HepG2 (cell line): ENCODE measurements around the gene MAPK12. TPM values are rescaled to one million over a fixed set of nuclear protein-coding genes. Genes with fewer than 3 reads are reported as not detected.
A peak's percentile ranks its signal among the peaks of the same experiment; 100 is the strongest.

Experiments
- CTCF ChIP-seq: sonication (generic); formaldehyde crosslinking; IDR thresholded peaks from 2 replicates; pipeline ENCODE4 v1.5.0; 2020; ENCODE audit warnings: mild to moderate bottlenecking, missing genetic modification reagents, moderate library complexity
- MXI1 ChIP-seq: IDR thresholded peaks from 3 replicates; pipeline ENCODE4 v1.6.1; 2012; ENCODE audit warnings: low read depth, low read length, inconsistent platforms, borderline replicate concordance
- MYC ChIP-seq: sonication (generic); formaldehyde crosslinking; IDR thresholded peaks from 2 replicates; pipeline ENCODE4 v1.9.0; 2021; ENCODE audit warnings: missing genetic modification reagents, borderline replicate concordance
- NR2C2 ChIP-seq: sonication (generic); formaldehyde crosslinking; IDR thresholded peaks from 2 replicates; pipeline ENCODE4 v1.4.0; 2020; ENCODE audit warnings: missing genetic modification reagents, mild to moderate bottlenecking, moderate library complexity, borderline replicate concordance
- NRL ChIP-seq: sonication (generic); formaldehyde crosslinking; IDR thresholded peaks from 2 replicates; pipeline ENCODE4 v1.5.0; 2020; ENCODE audit warnings: missing genetic modification reagents, mild to moderate bottlenecking, moderate library complexity, borderline replicate concordance
- PATZ1 ChIP-seq: sonication (generic); formaldehyde crosslinking; IDR thresholded peaks from 2 replicates; pipeline ENCODE4 v1.4.0; 2020; ENCODE audit warnings: missing genetic modification reagents
- PHF20 ChIP-seq: sonication (generic); formaldehyde crosslinking; IDR thresholded peaks from 2 replicates; pipeline ENCODE4 v1.5.0; 2020; ENCODE audit warnings: mild to moderate bottlenecking, missing genetic modification reagents
- SALL1 ChIP-seq: sonication (generic); formaldehyde crosslinking; IDR thresholded peaks from 2 replicates; pipeline ENCODE4 v1.8.0; 2022; ENCODE audit warnings: mild to moderate bottlenecking, missing genetic modification reagents
- SMAD3 ChIP-seq: sonication (generic); formaldehyde crosslinking; IDR thresholded peaks from 2 replicates; pipeline ENCODE4 v1.4.0; 2020; ENCODE audit warnings: missing genetic modification reagents
- XRCC5 ChIP-seq: fragments of 200-400 bp; formaldehyde crosslinking; optimal IDR thresholded peaks from 2 replicates; pipeline ENCODE3; 2017; ENCODE audit warnings: mild to moderate bottlenecking, low read length
- ZBTB38 ChIP-seq: sonication (generic); formaldehyde crosslinking; IDR thresholded peaks from 2 replicates; pipeline ENCODE4 v1.5.1; 2020; ENCODE audit warnings: mild to moderate bottlenecking, missing genetic modification reagents
- ZBTB7A ChIP-seq: sonication (generic); formaldehyde crosslinking; IDR thresholded peaks from 2 replicates; pipeline ENCODE4 v1.8.0; 2022; ENCODE audit warnings: mild to moderate bottlenecking, missing genetic modification reagents
- ZNF879 ChIP-seq: sonication (generic); formaldehyde crosslinking; IDR thresholded peaks from 2 replicates; pipeline ENCODE4 v1.8.1; 2023; ENCODE audit warnings: missing genetic modification reagents
- polyA plus RNA-seq, 8 experiments: library from polyadenylated mRNA; depleted of rRNA in 3 of 8; stranded (reverse) in 7 of 8; unstranded in 1 of 8; fragments of >200 nt; fragmentation: Illumina TruSeq in 4 of 8; extraction: Trizol in 4 of 8; gene quantifications; 2 replicates each; pipeline versions ENCODE4 v1.2.1 to v1.2.3, GENCODE V29; 2011 to 2016; ENCODE audit warnings: low read depth in 4 of 8, missing spikeins in 1 of 8, mixed read lengths in 1 of 8; ENCODE audit not compliant: insufficient read depth in 1 of 8
- total RNA-seq, 5 experiments: library from RNA; depleted of rRNA; stranded (reverse); fragments of >200 nt; fragmentation: Illumina TruSeq; extraction: Trizol; gene quantifications; 2 replicates each; pipeline ENCODE4 v1.2.3, GENCODE V29; 2016; ENCODE audit warnings: low read depth in 1 of 5
- TF ChIP-seq, protein P1 (sequence below): sonication (generic); formaldehyde crosslinking; conservative IDR thresholded peaks from 2 replicates; pipeline ENCODE4 v1.4.0; 2020; ENCODE audit warnings: missing genetic modification reagents
- TF ChIP-seq, protein P2 (sequence below): sonication (generic); formaldehyde crosslinking; IDR thresholded peaks from 2 replicates; pipeline ENCODE4 v1.4.0; 2020; ENCODE audit warnings: missing genetic modification reagents, borderline replicate concordance
- TF ChIP-seq, protein P3 (sequence below): IDR thresholded peaks from 2 replicates; pipeline ENCODE4 v1.6.1; 2012; ENCODE audit warnings: inconsistent platforms

Gene MAPK12
- total and polyA plus RNA-seq, 2 of the 13 experiments (the other 11 are each of a cell fraction or from before 2014, with no cell fraction given): 22.2 to 23.3 TPM

DNA sequence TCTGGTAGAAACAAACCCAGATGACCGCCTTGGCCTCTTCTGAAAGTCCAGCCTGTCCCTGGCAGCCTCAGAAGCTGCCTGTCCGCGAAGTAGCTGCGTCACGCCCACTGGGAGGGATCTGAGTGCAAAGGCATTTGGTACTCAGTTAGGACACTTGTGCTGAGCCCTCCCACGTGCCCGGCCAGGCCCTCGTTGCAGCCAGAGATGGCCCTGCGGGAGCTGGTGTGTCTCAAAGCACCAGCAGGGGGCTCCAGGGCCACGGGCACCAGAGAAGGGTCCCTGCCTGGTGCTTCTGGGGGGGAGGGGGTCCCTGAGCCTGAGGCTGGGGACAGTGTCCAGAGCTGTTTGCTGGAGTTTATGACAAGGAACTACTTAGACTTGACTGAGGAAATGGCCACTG, 54.9 kb downstream of the MAPK12 start (continued):
- TF ChIP-seq XRCC5: peak; percentile 74
- 0 out of 2 replicates have a peak, but pooled peaks have one; percentile 20 for TF ChIP-seq PATZ1
- TF ChIP-seq, protein P1, sequence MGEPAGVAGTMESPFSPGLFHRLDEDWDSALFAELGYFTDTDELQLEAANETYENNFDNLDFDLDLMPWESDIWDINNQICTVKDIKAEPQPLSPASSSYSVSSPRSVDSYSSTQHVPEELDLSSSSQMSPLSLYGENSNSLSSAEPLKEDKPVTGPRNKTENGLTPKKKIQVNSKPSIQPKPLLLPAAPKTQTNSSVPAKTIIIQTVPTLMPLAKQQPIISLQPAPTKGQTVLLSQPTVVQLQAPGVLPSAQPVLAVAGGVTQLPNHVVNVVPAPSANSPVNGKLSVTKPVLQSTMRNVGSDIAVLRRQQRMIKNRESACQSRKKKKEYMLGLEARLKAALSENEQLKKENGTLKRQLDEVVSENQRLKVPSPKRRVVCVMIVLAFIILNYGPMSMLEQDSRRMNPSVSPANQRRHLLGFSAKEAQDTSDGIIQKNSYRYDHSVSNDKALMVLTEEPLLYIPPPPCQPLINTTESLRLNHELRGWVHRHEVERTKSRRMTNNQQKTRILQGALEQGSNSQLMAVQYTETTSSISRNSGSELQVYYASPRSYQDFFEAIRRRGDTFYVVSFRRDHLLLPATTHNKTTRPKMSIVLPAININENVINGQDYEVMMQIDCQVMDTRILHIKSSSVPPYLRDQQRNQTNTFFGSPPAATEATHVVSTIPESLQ: no peak
- TF ChIP-seq PHF20 (CRISPR knock-in tag): no peak
- TF ChIP-seq NRL (CRISPR knock-in tag): peak; percentile 9; the same call in 1 of the 2 replicates
- TF ChIP-seq ZBTB7A (CRISPR knock-in tag): 0 out of 2 replicates have a peak, but pooled peaks have one; percentile 37
- TF ChIP-seq SALL1 (CRISPR knock-in tag): 0 out of 2 replicates have a peak, but pooled peaks have one; percentile 3
- no peak for TF ChIP-seq MXI1
- TF ChIP-seq CTCF (CRISPR knock-in tag): peak; percentile 63
- no peak for TF ChIP-seq NR2C2 (CRISPR knock-in tag)
- TF ChIP-seq MYC (CRISPR knock-in tag): peak; percentile 28; the same call in 1 of the 2 replicates
- TF ChIP-seq SMAD3 (CRISPR knock-in tag): no peak
- no peak for TF ChIP-seq ZNF879
- 0 out of 2 replicates have a peak, but pooled peaks have one; percentile 19 for TF ChIP-seq ZBTB38 (CRISPR knock-in tag)
- TF ChIP-seq, protein P2, sequence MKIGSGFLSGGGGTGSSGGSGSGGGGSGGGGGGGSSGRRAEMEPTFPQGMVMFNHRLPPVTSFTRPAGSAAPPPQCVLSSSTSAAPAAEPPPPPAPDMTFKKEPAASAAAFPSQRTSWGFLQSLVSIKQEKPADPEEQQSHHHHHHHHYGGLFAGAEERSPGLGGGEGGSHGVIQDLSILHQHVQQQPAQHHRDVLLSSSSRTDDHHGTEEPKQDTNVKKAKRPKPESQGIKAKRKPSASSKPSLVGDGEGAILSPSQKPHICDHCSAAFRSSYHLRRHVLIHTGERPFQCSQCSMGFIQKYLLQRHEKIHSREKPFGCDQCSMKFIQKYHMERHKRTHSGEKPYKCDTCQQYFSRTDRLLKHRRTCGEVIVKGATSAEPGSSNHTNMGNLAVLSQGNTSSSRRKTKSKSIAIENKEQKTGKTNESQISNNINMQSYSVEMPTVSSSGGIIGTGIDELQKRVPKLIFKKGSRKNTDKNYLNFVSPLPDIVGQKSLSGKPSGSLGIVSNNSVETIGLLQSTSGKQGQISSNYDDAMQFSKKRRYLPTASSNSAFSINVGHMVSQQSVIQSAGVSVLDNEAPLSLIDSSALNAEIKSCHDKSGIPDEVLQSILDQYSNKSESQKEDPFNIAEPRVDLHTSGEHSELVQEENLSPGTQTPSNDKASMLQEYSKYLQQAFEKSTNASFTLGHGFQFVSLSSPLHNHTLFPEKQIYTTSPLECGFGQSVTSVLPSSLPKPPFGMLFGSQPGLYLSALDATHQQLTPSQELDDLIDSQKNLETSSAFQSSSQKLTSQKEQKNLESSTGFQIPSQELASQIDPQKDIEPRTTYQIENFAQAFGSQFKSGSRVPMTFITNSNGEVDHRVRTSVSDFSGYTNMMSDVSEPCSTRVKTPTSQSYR (CRISPR knock-in tag): peak; percentile 20; the same call in 1 of the 2 replicates
- TF ChIP-seq, protein P3, sequence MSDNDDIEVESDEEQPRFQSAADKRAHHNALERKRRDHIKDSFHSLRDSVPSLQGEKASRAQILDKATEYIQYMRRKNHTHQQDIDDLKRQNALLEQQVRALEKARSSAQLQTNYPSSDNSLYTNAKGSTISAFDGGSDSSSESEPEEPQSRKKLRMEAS: peak; percentile 38; the same call in 1 of the 2 replicates
